Prostate gland (tissue), 2 donors: ENCODE measurements around the gene RGS13. TPM values are rescaled to one million over a fixed set of nuclear protein-coding genes. Genes with fewer than 3 reads are reported as not detected.

ENCODE experiments used
- DNase-seq: peaks from one replicate; pipeline ENCODE4 v3.0.0-alpha.2; 2019; ENCODE audit warnings: low spot score
- H3K27ac ChIP-seq, 2 donors: fragments of 200-600 bp; sonication (generic); 2 replicates each; pipeline ENCODE4 v1.5.1; 2017 to 2019
- H3K27me3 ChIP-seq: fragments of 200-600 bp; sonication (generic); replicated peaks from 2 replicates; pipeline ENCODE4 v1.5.1; 2019; ENCODE audit not compliant: insufficient read depth
- H3K36me3 ChIP-seq, 2 donors: fragments of 200-600 bp; sonication (generic); 1 replicate in 1 of 2; 2 replicates in 1 of 2; pipeline versions ENCODE4 v1.5.1 to v1.8.1; 2017 to 2019
- H3K4me1 ChIP-seq: fragments of 200-600 bp; sonication (generic); replicated peaks from 2 replicates; pipeline ENCODE4 v1.5.1; 2019
- H3K4me3 ChIP-seq, 2 donors: fragments of 200-600 bp; sonication (generic); 2 replicates each; pipeline ENCODE4 v1.5.1; 2017 to 2019
- H3K9me3 ChIP-seq: fragments of 200-600 bp; sonication (generic); 2 replicates; pipeline ENCODE4 v1.5.1; 2017
- POLR2A ChIP-seq: fragments of 450-650 bp; IDR thresholded peaks from one replicate; pipeline ENCODE4 v1.6.1; 2016; ENCODE audit warnings: antibody characterized with exemption, mild to moderate bottlenecking
- POLR2AphosphoS5 ChIP-seq: sonication (generic); formaldehyde crosslinking; IDR thresholded peaks from one replicate; pipeline ENCODE4 v1.6.1; 2017; ENCODE audit warnings: antibody characterized with exemption
- WGBS: methylation state at CpG from one replicate; pipeline ENCODE4 v1.1.5; 2018; 5-methylcytosine and 5-hydroxymethylcytosine counted together
- intact Hi-C: fragments of 100-400 bp; cut with DNase I; formaldehyde crosslinking; loops from one replicate; pipeline ENCODE4 v1.14.2; 2022
- total RNA-seq, 2 donors: library from RNA; depleted of rRNA; stranded (reverse); fragments of >200 nt; gene quantifications; one replicate each; pipeline ENCODE4 v1.1.0, GENCODE V29; 2016
- TF ChIP-seq, protein P1 (sequence below), 4 experiments: fragments of 200-600 bp in 2 of 4; fragments of 450-650 bp in 2 of 4; sonication (generic) in 2 of 4; IDR thresholded peaks; 1 replicate in 3 of 4; 2 replicates in 1 of 4; pipeline ENCODE4 v1.5.1; 2016 to 2019; ENCODE audit warnings: antibody characterized with exemption in 4 of 4, mild to moderate bottlenecking in 2 of 4, moderate library complexity in 2 of 4

The RGS13 gene
- total RNA-seq, 2 donors from 2014 or later = not detected

- no peak overlapping the region for H3K27ac ChIP-seq
- TF ChIP-seq, protein P1, sequence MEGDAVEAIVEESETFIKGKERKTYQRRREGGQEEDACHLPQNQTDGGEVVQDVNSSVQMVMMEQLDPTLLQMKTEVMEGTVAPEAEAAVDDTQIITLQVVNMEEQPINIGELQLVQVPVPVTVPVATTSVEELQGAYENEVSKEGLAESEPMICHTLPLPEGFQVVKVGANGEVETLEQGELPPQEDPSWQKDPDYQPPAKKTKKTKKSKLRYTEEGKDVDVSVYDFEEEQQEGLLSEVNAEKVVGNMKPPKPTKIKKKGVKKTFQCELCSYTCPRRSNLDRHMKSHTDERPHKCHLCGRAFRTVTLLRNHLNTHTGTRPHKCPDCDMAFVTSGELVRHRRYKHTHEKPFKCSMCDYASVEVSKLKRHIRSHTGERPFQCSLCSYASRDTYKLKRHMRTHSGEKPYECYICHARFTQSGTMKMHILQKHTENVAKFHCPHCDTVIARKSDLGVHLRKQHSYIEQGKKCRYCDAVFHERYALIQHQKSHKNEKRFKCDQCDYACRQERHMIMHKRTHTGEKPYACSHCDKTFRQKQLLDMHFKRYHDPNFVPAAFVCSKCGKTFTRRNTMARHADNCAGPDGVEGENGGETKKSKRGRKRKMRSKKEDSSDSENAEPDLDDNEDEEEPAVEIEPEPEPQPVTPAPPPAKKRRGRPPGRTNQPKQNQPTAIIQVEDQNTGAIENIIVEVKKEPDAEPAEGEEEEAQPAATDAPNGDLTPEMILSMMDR (IDR thresholded peaks at IDR 0.05) = no peak
- TF ChIP-seq POLR2AphosphoS5 (no peak), POLR2A (no peak)
- 55% methylated on average over 3 of the region's 3 CpGs for WGBS
- H3K4me1 ChIP-seq = no peaks in the 10 kb centered on the region
- intact Hi-C loops = no loop called here
- no peaks in the 10 kb centered on the region for H3K9me3 ChIP-seq
- no peaks in the 10 kb centered on the region for H3K27me3 ChIP-seq
- no peak for DNase-seq
- no peaks in the 10 kb centered on the region for H3K36me3 ChIP-seq
- no peak overlapping the region for H3K4me3 ChIP-seq
Measured at GRCh38 chr1:192626366-192627179, 9.4 kb upstream of the RGS13 start.

DNA sequence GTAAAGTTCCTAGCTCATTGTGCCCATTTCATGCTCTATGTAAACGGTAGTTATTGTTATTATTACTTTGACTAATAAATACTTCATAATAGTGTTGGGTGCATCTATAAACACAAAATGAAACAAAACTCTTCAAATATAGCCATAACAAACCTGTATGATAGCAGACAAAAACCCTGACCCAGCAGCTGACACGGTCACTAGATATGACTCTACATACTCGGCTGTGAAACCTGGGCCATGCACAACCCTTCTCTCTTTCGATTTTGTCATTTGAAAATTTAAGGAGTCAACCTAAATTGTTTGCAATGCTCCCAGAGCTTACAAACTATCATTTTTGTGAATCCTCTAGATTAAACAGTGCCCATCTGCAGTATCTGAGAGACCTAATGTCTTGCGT, 8.0 kb upstream of the RGS13 start:
- WGBS = 96% methylated on average over 5 of the region's 5 CpGs
- no peaks in the 10 kb centered on the region for H3K9me3 ChIP-seq
- intact Hi-C loops = no loop called here
- H3K4me1 ChIP-seq = no peaks in the 10 kb centered on the region
- no peaks in the 10 kb centered on the region for H3K36me3 ChIP-seq
- TF ChIP-seq POLR2A = no peak
- TF ChIP-seq, protein P1 (IDR thresholded peaks at IDR 0.05) = no peak
- TF ChIP-seq POLR2AphosphoS5 = no peak
- no peak overlapping the region for H3K4me3 ChIP-seq
- H3K27me3 ChIP-seq = no peaks in the 10 kb centered on the region
- DNase-seq = no peak
- H3K27ac ChIP-seq = no peak overlapping the region

DNA sequence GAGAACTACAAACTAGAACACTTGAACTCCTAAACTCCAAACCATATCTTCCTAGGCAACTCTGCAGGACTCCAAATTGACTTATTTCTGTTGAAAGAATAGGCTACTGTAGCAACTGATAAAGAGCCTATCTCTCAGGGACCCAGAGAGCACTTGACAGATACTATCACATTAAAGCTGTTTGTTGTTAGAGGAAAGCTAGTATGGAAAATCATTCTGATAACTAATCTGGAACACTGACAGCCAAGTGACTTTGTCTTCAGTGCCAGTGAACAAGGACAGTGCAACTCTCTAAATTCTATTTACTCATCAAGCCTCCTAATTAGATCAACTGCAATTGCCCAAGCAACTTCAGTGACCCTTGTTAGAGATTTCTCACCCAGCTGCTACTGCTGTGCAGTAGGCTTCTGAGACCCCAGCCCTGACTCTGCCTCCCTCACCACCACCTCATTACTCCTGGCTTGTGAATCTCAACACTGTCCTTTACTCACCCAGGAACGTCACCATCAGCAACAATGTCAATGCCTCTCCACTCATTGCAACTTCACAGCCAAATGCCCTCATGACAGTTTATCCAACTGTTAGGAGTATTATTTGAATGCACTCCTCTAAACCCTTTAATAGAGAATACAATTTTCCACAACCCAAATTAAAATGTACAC, 7.4 kb upstream of the RGS13 start:
- no peak overlapping the region for H3K27ac ChIP-seq
- 94% methylated on average over 1 of the region's 1 CpG for whole genome bisulfite sequencing
- intact Hi-C loops = no loop called here
- no peaks in the 10 kb centered on the region for H3K9me3 ChIP-seq
- no peaks in the 10 kb centered on the region for H3K27me3 ChIP-seq
- H3K4me3 ChIP-seq = no peak overlapping the region
- DNase-seq = no peak
- TF ChIP-seq POLR2A (no peak), POLR2AphosphoS5 (no peak)
- TF ChIP-seq, protein P1 (IDR thresholded peaks at IDR 0.05) = no peak
- H3K36me3 ChIP-seq = no peaks in the 10 kb centered on the region
- H3K4me1 ChIP-seq = no peaks in the 10 kb centered on the region

- no peak for DNase-seq
- intact Hi-C loops = loop anchor here (10.0 kb wide), 1 partner anchor 165 kb away; no protein-coding TSS in a partner anchor
- H3K27me3 ChIP-seq = no peaks in the 10 kb centered on the region
- no peaks in the 10 kb centered on the region for H3K9me3 ChIP-seq
- H3K4me3 ChIP-seq = no peak overlapping the region
- TF ChIP-seq POLR2AphosphoS5 = no peak
- WGBS = 77% methylated on average over 3 of the region's 3 CpGs
- no peaks in the 10 kb centered on the region for H3K36me3 ChIP-seq
- H3K27ac ChIP-seq = no peak overlapping the region
- no peaks in the 10 kb centered on the region for H3K4me1 ChIP-seq
Measured at GRCh38 chr1:192629612-192630011, 6.3 kb upstream of the RGS13 start.

- Histone ChIP-seq H3K9me3 (no peaks in the 10 kb centered on the region), H3K27ac (no peak overlapping the region), H3K27me3 (no peaks in the 10 kb centered on the region), H3K4me3 (no peak overlapping the region), H3K36me3 (no peaks in the 10 kb centered on the region), H3K4me1 (no peaks in the 10 kb centered on the region)
- no peak for DNase-seq
- 39% methylated on average over 6 of the region's 6 CpGs for WGBS
- intact Hi-C loops = loop anchor here (10.0 kb wide), 1 partner anchor 164 kb away; no protein-coding TSS in a partner anchor
- no peak for TF ChIP-seq POLR2A
- TF ChIP-seq, protein P1 (IDR thresholded peaks at IDR 0.05) = no peak
- TF ChIP-seq POLR2AphosphoS5 = no peak
Measured at GRCh38 chr1:192630521-192631287, 5.2 kb upstream of the RGS13 start.
